ENCODE results near the gene LINGO4.

GRCh38 chr1:151825204-151825603 is 20.0 kb upstream of the LINGO4 start:
- TF ChIP-seq CTCF (optimal IDR thresholded peaks at IDR 0.05 in 1 of 3, IDR thresholded peaks at IDR 0.05 in 1 of 3, conservative IDR thresholded peaks at IDR 0.05 in 1 of 3; ENCODE audit: extremely low read depth in 1 of 3, insufficient read depth in 2 of 3, low read length in 3 of 3) = no peak
- TF ChIP-seq EZH2 (IDR thresholded peaks at IDR 0.05; ENCODE audit: low read length) = no peak

All from keratinocyte (primary cell).